GM06990 (cell line): ENCODE results near the gene CLSTN2.

Source experiments
- DNase-seq: peaks from one replicate; pipeline ENCODE4 v3.0.0-alpha.2; 2011; ENCODE audit not compliant: insufficient read length; ENCODE audit errors: extremely low read depth
- H3K27me3 ChIP-seq: replicated peaks from 2 replicates; pipeline ENCODE4 v1.6.0; 2011; ENCODE audit warnings: low read length; ENCODE audit not compliant: control insufficient read depth, insufficient read depth
- H3K36me3 ChIP-seq: 2 replicates; pipeline ENCODE4 v1.5.1; 2011; ENCODE audit warnings: low read length; ENCODE audit not compliant: control insufficient read depth, insufficient read depth
- H3K4me3 ChIP-seq: replicated peaks from 2 replicates; pipeline ENCODE4 v1.5.1; 2011; ENCODE audit warnings: low read depth, mild to moderate bottlenecking, control low read depth, low read length
- TF ChIP-seq, protein P1 (sequence below): IDR thresholded peaks from 2 replicates; pipeline ENCODE4 v1.5.1; 2011; ENCODE audit warnings: low read length, control low read depth, mild to moderate bottlenecking, inconsistent platforms; ENCODE audit not compliant: insufficient read depth, poor library complexity, severe bottlenecking

CLSTN2 gene

DNA sequence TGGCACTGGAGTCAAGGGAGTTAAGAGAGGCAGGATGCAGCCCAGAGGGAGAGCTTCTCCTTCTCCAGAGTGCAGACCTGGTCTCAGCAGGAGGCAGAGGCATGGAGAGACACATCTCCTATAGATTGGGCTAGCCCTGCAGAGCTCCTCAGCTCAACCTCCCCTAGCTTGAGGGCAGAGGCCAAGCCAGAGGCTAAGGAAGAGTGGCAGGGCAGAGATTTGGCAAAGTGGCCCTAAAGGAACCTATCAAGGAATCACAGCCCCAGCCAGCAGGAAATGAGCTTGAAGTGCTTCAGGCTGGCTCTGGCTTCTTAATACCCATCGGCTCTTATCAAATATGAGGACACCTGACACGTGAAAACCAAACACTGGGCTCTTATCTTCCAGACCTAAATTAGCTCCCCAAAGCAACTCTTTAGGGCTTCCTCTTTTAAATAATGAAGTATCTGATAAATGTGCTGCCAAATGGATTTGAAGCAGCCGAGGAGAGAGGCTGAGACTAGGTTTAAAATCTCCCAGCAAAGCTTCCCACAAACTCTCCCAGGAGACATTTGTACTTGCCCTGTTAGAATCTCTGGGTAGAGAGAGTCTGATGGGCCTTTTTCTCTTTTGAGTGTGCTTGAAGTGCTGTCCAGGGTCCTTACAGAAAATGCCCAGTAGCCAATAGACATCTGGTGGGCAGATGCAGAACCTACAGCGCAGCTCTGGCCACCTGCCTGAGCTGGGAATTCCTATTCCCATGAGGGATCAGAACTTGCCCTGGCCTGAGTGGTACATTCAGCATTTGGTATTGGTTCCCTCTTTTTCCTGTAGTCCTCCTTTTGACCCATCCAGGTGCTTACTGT is 271.4 kb downstream of the CLSTN2 start:
- TF ChIP-seq, protein P1, sequence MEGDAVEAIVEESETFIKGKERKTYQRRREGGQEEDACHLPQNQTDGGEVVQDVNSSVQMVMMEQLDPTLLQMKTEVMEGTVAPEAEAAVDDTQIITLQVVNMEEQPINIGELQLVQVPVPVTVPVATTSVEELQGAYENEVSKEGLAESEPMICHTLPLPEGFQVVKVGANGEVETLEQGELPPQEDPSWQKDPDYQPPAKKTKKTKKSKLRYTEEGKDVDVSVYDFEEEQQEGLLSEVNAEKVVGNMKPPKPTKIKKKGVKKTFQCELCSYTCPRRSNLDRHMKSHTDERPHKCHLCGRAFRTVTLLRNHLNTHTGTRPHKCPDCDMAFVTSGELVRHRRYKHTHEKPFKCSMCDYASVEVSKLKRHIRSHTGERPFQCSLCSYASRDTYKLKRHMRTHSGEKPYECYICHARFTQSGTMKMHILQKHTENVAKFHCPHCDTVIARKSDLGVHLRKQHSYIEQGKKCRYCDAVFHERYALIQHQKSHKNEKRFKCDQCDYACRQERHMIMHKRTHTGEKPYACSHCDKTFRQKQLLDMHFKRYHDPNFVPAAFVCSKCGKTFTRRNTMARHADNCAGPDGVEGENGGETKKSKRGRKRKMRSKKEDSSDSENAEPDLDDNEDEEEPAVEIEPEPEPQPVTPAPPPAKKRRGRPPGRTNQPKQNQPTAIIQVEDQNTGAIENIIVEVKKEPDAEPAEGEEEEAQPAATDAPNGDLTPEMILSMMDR: peak; percentile 25
- Histone ChIP-seq H3K36me3 (no peaks in the 10 kb centered on the region), H3K4me3 (no peak overlapping the region), H3K27me3 (peaks cover 1% of the 10 kb centered on the region)
- no peak for DNase-seq

DNA sequence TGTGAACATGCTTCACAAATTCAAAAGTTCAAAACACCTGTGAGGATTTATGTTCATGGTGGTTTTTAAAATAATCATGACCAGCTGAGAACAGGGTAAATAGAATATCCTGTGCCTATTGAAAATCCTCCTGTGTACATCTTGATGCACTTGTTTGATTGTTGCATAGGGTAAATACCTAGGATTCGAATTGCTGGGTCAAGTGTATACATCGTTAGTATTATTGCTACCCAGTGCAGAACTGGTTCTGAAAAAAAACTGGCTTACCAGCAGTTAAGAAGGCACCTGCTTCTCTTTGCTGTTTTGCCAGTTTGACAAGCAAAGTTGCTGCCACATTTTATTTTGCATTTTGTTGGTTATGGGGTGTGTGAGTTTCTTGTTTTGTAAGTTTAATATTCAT is 272.6 kb downstream of the CLSTN2 start:
- H3K36me3 ChIP-seq: no peaks in the 10 kb centered on the region
- peaks cover 1% of the 10 kb centered on the region for H3K27me3 ChIP-seq
- no peak overlapping the region for H3K4me3 ChIP-seq
- TF ChIP-seq, protein P1: no peak
- DNase-seq: no peak

DNA sequence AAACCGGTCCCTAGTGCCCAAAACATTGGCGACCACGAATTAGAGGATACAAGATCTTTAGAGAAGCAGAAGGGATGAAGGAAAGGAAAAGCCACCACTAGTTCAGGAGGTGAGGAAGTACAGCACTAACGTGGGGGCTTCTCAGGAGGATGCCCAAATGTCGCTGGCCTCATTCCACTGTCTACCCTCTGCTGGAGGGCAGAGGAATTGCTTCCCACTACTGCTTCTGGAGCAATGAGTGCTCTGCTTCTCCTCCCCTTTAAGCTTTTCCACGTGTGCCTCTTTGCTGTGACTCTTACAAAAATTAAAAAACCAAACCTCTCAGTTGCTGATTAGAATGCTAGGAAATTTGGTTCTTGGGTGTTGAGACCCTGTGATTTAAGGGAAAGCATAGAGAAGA is 281.3 kb downstream of the CLSTN2 start:
- Histone ChIP-seq H3K4me3 (no peak overlapping the region), H3K27me3 (no peaks in the 10 kb centered on the region), H3K36me3 (no peaks in the 10 kb centered on the region)
- DNase-seq: no peak
- TF ChIP-seq, protein P1: peak; percentile 75

DNA sequence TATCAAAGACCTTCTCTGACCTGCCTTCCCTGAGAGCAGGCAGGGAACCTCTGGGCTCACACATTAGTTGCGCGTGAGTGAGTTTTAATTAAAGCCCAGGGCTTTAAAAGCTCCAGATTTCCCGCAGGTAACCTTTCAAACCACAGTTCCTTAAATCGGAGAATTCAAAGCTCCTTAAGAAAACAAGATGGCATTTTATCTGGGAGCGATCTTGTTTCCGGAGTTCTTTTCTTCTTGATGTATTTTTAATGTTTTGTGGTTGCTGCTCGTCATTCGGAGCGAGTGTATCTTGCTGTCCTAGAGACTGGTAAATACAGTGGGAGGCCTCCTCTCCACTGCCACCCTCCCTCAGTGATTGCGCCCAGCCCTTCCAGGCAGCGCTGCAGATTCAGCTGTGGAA is 284.3 kb downstream of the CLSTN2 start:
- Histone ChIP-seq H3K27me3 (no peaks in the 10 kb centered on the region), H3K36me3 (no peaks in the 10 kb centered on the region), H3K4me3 (no peak overlapping the region)
- TF ChIP-seq, protein P1: no peak
- no peak for DNase-seq

DNA sequence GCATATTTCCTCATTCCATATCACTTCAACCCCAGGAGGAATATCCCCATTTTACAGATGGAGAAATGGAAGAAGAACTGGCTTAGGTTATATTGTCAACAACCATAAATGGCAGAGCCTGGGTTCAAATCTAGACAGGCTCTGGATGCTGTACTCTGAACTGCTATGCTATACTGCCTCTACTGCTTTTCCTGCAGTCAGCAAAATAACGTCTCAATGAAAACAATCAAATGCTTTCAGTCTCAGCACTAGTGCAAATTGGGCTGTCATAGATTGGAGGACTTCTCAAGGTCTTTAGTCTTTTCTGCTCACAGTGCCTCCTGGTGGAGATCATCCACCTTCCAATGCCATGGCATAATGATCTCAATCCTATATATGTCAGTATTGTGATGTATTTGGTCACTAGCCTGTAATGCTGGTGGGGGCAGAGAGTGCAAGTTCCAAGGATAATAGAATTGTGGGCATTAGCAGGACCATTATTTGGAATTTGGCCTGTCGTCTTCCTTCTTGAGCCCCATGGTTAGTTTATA is 285.0 kb downstream of the CLSTN2 start:
- H3K27me3 ChIP-seq: no peaks in the 10 kb centered on the region; the same call in 1 of the 2 replicates
- TF ChIP-seq, protein P1: peak; percentile 66
- no peaks in the 10 kb centered on the region for H3K36me3 ChIP-seq
- H3K4me3 ChIP-seq: no peak overlapping the region
- no peak for DNase-seq
